ENCODE measurements around the gene BTBD16.

- TF ChIP-seq SPI1 (IDR thresholded peaks at IDR 0.05; ENCODE audit: low read depth, low read length) (no peak), POLR2A (IDR thresholded peaks at IDR 0.05; ENCODE audit: low read depth, low read length) (no peak)
These were observed 30.7 kb upstream of the BTBD16 start for GRCh38 chr10:122240401-122240800.
